Lower leg skin (tissue), 4 donors: ENCODE data around the gene ILDR1. TPM values are rescaled to one million over a fixed set of nuclear protein-coding genes. Genes with fewer than 3 reads are reported as not detected.

Source experiments
- DNase-seq, 2 donors: peaks; one replicate each; pipeline ENCODE4 v3.0.0-alpha.2; 2019; ENCODE audit warnings: low spot score in 2 of 2
- H3K4me3 ChIP-seq: fragments of 200-600 bp; sonication (generic); 2 replicates; pipeline ENCODE4 v1.5.1; 2017; ENCODE audit warnings: mild to moderate bottlenecking, low read depth; ENCODE audit not compliant: poor library complexity, severe bottlenecking
- POLR2A ChIP-seq, 2 donors: fragments of 450-650 bp; IDR thresholded peaks; one replicate each; pipeline ENCODE4 v1.6.1; 2016 to 2017; ENCODE audit warnings: antibody characterized with exemption in 2 of 2, mild to moderate bottlenecking in 1 of 2, moderate library complexity in 1 of 2
- WGBS, 2 donors: methylation state at CpG; one replicate each; pipeline ENCODE4 v1.1.5; 2018; 5-methylcytosine and 5-hydroxymethylcytosine counted together
- intact Hi-C: fragments of 100-400 bp; cut with DNase I; formaldehyde crosslinking; loops from one replicate; pipeline ENCODE4 v1.15.0; 2023; ENCODE audit warnings: low total_unique reads
- total RNA-seq, 4 donors: library from RNA; depleted of rRNA; stranded (reverse); fragments of >200 nt; gene quantifications; one replicate each; pipeline ENCODE4 v1.1.0, GENCODE V29; 2016
- TF ChIP-seq, protein P1 (sequence below), 3 donors: fragments of 450-650 bp; IDR thresholded peaks; one replicate each; pipeline ENCODE4 v1.5.1; 2016; ENCODE audit warnings: antibody characterized with exemption in 3 of 3, mild to moderate bottlenecking in 3 of 3, moderate library complexity in 2 of 3

The ILDR1 gene
- total RNA-seq, 4 donors from 2014 or later: 1.8 to 4.0 (median 2.4) TPM

DNA sequence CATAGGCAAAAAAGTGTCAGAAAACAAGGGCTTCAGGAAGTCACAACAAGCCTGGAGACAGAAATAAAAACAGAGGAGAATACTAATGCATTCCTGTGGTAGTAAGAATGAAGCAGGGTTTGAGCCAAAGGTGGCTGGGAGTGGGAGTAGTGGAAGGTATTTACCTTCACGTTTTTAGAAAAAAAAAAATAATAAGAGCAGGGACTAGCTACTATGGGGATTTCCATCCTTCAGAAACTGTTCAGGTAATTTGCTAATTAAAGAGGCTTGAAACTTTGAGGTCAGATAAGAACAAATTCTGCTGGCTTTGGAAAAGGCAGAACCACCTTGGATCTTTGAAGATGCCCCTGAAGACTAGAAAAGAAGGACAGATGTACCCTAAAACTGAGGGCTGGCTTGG, 18.4 kb downstream of the ILDR1 start:
- no peak for DNase-seq
- no peak overlapping the region for H3K4me3 ChIP-seq
- intact Hi-C loops: no loop called here
- no peak for TF ChIP-seq POLR2A (IDR thresholded peaks at IDR 0.05)
- TF ChIP-seq, protein P1, sequence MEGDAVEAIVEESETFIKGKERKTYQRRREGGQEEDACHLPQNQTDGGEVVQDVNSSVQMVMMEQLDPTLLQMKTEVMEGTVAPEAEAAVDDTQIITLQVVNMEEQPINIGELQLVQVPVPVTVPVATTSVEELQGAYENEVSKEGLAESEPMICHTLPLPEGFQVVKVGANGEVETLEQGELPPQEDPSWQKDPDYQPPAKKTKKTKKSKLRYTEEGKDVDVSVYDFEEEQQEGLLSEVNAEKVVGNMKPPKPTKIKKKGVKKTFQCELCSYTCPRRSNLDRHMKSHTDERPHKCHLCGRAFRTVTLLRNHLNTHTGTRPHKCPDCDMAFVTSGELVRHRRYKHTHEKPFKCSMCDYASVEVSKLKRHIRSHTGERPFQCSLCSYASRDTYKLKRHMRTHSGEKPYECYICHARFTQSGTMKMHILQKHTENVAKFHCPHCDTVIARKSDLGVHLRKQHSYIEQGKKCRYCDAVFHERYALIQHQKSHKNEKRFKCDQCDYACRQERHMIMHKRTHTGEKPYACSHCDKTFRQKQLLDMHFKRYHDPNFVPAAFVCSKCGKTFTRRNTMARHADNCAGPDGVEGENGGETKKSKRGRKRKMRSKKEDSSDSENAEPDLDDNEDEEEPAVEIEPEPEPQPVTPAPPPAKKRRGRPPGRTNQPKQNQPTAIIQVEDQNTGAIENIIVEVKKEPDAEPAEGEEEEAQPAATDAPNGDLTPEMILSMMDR (IDR thresholded peaks at IDR 0.05): no peak
- 7 to 21% methylated on average over 1 of the region's 1 CpG for WGBS, 2 donors

- 39 to 56% methylated on average over 6 of the region's 6 CpGs for WGBS, 2 donors
- intact Hi-C loops: no loop called here
- TF ChIP-seq POLR2A (IDR thresholded peaks at IDR 0.05): no peak
- TF ChIP-seq, protein P1 (IDR thresholded peaks at IDR 0.05): no peak
- no peak for DNase-seq
- no peak overlapping the region for H3K4me3 ChIP-seq
These were observed 18.9 kb downstream of the ILDR1 start for GRCh38 chr3:122003112-122003511.

DNA sequence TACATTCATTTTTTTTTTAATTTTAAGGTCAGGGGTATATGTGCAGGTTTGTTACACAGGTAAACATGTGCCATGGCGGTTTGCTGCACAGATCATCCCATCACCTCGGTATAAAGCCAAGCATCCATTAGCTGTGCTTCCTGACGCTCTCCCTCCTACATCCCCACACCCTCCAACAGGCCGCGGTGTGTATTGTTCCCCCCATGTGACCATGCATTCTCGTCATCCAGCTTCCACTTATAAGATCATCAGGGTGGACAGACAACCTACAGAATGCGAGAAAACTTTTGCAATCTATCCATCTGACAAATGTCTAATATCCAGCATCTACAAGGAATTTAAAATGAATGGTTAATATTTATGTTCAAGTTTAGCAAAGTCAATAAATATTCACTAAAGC, 19.4 kb downstream of the ILDR1 start:
- intact Hi-C loops: no loop called here
- 84 to 85% methylated on average over 7 of the region's 7 CpGs for WGBS, 2 donors

DNA sequence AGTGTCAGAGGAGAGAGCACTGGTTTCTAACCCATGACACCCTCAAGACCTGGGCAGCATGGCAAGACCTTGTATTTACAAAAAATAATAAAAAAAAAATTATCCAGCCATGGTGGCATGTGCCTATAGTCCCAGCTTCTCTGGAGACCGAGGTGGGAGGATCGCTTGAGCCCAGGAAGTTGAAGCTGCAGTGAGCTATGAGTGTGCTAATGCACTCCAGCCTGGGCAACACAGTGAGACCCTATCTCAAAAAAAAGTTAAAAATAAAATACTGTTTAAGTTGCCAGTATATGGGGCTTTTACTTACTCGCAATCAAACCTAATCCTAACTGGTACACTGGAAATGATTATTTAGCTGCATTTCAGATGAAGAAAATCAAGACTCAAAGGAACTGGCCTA, 20.2 kb downstream of the ILDR1 start:
- H3K4me3 ChIP-seq: no peak overlapping the region
- no peak for TF ChIP-seq POLR2A (IDR thresholded peaks at IDR 0.05)
- TF ChIP-seq, protein P1 (IDR thresholded peaks at IDR 0.05): no peak
- 84 to 92% methylated on average over 3 of the region's 3 CpGs for WGBS, 2 donors
- DNase-seq: no peak
- intact Hi-C loops: no loop called here

More for the DNA sequence above, 19.4 kb downstream of the ILDR1 start:
- H3K4me3 ChIP-seq: no peak overlapping the region
- no peak for DNase-seq
- TF ChIP-seq POLR2A (IDR thresholded peaks at IDR 0.05): no peak

DNA sequence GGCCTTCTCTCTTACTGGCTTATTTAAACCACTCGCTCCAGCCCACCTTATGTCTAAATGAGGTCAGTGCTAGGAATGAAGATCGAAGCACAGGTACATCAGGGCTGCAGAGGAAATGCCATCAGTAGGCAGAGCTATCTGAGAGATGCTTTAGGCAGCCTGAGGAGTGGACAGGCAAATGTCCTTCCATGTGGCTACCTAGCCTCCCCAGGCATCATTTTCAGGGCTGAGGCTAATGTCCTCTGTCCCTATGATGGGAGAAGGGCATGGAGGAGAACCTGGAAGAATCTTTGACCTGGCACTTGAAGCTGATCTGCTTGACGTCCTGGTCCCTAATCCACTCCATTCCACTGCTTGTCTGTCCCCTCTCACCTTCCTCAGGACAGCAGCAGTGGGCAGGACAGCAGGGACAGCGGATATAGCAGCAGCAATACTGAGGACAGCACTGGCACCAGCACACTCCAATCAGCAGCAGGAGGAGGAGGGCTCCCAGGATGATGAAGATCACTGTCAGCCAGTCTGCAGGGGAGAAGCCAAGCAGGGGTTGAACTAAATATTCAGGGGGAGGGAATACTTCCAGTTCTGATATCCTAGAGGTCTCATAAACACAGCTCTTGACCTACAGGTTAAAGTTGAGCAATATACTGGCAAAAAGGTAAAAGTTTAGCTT, 21.0 kb downstream of the ILDR1 start:
- 80 to 87% methylated on average over 4 of the region's 4 CpGs for WGBS, 2 donors
- TF ChIP-seq POLR2A (IDR thresholded peaks at IDR 0.05): no peak
- TF ChIP-seq, protein P1 (IDR thresholded peaks at IDR 0.05): no peak
- intact Hi-C loops: no loop called here
- no peak for DNase-seq
- no peak overlapping the region for H3K4me3 ChIP-seq

DNA sequence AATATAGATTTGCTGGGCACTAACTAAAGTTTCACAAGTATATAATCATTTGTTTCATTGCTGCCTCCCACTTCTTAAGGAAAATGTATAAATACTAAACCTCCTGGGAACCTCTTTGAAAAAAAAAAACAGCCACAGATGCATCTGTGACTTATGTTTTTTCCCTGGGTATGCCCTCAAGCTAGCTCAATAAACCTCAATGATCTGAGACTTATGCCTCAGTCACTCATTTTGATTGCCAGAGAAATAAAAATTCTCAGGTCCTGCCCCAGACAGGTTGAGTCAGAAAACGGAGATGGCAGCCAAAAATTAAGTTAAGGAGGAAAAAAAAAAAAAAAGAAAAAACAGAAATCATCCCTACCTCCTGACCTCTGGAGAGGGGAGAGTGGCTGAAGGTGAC, 22.1 kb downstream of the ILDR1 start:
- no peak for DNase-seq
- intact Hi-C loops: no loop called here
- 17 to 22% methylated on average over 1 of the region's 1 CpG for WGBS, 2 donors
- no peak overlapping the region for H3K4me3 ChIP-seq
- TF ChIP-seq POLR2A (IDR thresholded peaks at IDR 0.05): no peak
- TF ChIP-seq, protein P1 (IDR thresholded peaks at IDR 0.05): no peak
